Chondrocyte (in vitro differentiated cells): ENCODE measurements around the gene SEPTIN2. TPM values are rescaled to one million over a fixed set of nuclear protein-coding genes. Genes with fewer than 3 reads are reported as not detected.

Source experiments
- DNase-seq: peaks from one replicate; pipeline ENCODE4 v3.0.0; 2021; ENCODE audit warnings: mixed read lengths, low spot score
- H3K27ac Mint-ChIP-seq: one replicate; pipeline ENCODE4 v1.8.0; 2021; ENCODE audit warnings: mild to moderate bottlenecking, moderate library complexity, mixed read lengths; ENCODE audit not compliant: unreplicated experiment
- H3K27me3 Mint-ChIP-seq: 2 replicates; pipeline ENCODE4 v1.8.0; 2021; ENCODE audit warnings: low read depth, mixed read lengths
- H3K36me3 Mint-ChIP-seq: 2 replicates; pipeline ENCODE4 v1.8.0; 2021; ENCODE audit warnings: low read depth, mixed read lengths
- H3K4me1 Mint-ChIP-seq: 2 replicates; pipeline ENCODE4 v1.8.0; 2021; ENCODE audit warnings: low read depth, mild to moderate bottlenecking, mixed read lengths
- H3K4me3 Mint-ChIP-seq: one replicate; pipeline ENCODE4 v1.8.0; 2021; ENCODE audit warnings: mild to moderate bottlenecking, moderate library complexity, mixed read lengths; ENCODE audit not compliant: unreplicated experiment
- H3K9me3 Mint-ChIP-seq: 2 replicates; pipeline ENCODE4 v1.8.0; 2021; ENCODE audit warnings: low read depth, mixed read lengths
- CTCF ChIP-seq: fragments of 200-600 bp; sonication (generic); IDR thresholded peaks from 2 replicates; pipeline ENCODE4 v1.5.0; 2021; ENCODE audit warnings: antibody characterized with exemption, mild to moderate bottlenecking, moderate library complexity
- total RNA-seq: library from RNA; stranded (reverse); gene quantifications from 3 replicates; pipeline ENCODE4 v1.2.1, GENCODE V29; 2021

SEPTIN2 gene
- total RNA-seq, 1 donor from 2014 or later = 465 TPM

- Mint-ChIP-seq H3K27ac (no peak overlapping the region), H3K9me3 (no peaks in the 10 kb centered on the region), H3K36me3 (peaks cover 48% of the 10 kb centered on the region), H3K27me3 (no peaks in the 10 kb centered on the region), H3K4me3 (no peak overlapping the region), H3K4me1 (peaks cover 5% of the 10 kb centered on the region)
- DNase-seq = no peak
- TF ChIP-seq CTCF = no peak
Measured at GRCh38 chr2:241344925-241345651, 29.4 kb downstream of the SEPTIN2 start.

DNA sequence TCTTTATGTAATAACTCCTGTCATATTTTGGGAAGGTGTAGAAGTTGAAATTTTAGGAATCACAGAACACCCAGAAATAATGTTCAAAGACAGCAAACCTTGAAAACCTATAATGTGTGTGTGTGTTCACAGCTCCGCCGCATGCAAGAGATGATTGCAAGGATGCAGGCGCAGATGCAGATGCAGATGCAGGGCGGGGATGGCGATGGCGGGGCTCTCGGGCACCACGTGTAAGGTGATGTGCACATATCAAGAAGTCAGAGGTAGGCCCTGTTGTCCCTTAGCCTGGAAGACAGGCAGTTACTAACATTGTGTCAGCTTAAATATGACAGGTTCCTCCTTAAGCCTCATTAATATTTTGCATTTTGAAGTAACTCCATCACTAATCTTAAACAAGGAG is 34.2 kb downstream of the SEPTIN2 start:
- Mint-ChIP-seq H3K4me3 (no peak overlapping the region), H3K27ac (peak overlapping the region; percentile 57), H3K4me1 (peaks cover 38% of the 10 kb centered on the region), H3K36me3 (peaks cover 38% of the 10 kb centered on the region), H3K27me3 (no peaks in the 10 kb centered on the region), H3K9me3 (no peaks in the 10 kb centered on the region)
- no peak for DNase-seq
- TF ChIP-seq CTCF = no peak

DNA sequence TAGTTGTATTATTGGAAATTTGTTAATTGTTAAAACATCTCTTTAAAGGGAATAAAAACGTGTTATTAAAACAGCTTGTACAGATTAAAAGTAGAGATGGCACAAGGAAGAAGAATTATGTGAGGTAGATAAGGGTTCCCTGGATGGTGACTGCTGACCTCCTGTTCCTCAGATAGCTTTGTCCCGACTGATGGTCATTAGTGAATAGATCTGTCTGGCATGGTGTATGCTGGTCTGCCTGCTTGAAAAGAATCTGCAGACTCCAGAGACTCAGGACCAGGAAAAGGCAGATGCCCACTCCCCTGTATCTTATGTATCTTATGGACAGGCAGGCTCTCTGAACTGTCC is 34.8 kb downstream of the SEPTIN2 start:
- H3K36me3 Mint-ChIP-seq = peaks cover 37% of the 10 kb centered on the region
- H3K4me3 Mint-ChIP-seq = no peak overlapping the region
- peak overlapping the region; percentile 86 for H3K27ac Mint-ChIP-seq
- DNase-seq = no peak
- H3K27me3 Mint-ChIP-seq = no peaks in the 10 kb centered on the region
- H3K9me3 Mint-ChIP-seq = no peaks in the 10 kb centered on the region
- no peak for TF ChIP-seq CTCF
- H3K4me1 Mint-ChIP-seq = peaks cover 41% of the 10 kb centered on the region

DNA sequence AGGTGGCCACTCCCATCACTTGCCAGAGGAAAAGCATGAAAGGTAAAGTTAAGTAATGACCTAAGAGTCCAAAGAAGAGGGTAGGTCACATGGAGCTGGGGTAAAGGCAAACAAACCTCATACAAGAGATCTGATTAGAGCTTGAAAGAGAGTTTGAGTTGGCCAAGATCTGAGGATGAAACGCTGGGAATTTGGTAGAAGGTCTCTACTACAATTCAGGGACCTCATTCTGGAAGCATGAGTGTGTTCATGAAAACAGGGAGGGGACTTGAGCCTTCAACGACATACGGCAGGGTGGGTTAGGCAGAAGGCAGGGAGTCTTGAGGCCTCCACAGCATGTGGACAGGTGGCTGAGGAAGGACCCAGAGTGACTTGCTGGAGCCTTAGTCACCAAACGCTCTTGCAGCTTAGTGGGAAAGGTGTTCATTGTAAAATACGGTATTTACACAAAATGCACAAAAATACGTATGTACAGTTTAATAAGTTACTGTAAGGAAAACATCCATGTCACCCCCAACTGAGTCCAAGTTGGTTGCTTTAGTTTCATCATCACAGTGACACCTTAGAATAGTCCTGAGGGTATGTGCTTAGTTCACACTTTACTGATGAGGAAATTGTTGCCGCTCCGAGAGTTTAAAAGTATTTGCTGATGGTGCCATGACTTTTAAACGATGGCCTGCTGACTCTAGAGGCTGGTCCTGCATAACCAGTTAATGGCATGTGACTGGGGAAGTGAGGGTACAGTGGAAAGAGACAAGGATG is 35.3 kb downstream of the SEPTIN2 start:
- Mint-ChIP-seq H3K27ac (peak overlapping the region; percentile 86), H3K9me3 (no peaks in the 10 kb centered on the region), H3K27me3 (no peaks in the 10 kb centered on the region), H3K4me1 (peaks cover 41% of the 10 kb centered on the region), H3K4me3 (no peak overlapping the region), H3K36me3 (peaks cover 32% of the 10 kb centered on the region)
- DNase-seq = no peak
- TF ChIP-seq CTCF = no peak

DNA sequence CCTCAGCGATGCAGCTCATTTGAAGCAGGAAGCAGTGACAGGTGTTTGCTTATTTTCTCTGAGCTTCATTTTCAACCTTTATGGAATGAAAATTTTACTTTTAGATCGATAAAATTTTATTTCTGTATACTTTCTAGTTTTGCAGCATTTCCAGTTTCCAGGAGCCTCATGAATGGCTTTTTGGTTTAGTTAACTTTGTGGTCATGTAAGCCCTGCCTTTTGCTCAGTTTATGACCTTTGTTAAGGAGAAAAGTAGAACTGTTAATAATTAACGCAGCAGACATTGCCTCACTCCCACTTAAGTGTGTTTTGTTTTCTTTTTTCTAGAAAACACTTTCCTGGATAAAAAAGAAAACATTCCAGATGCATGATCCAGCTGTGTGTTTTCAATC is 35.9 kb downstream of the SEPTIN2 start:
- H3K27me3 Mint-ChIP-seq = no peaks in the 10 kb centered on the region
- no peak overlapping the region for H3K4me3 Mint-ChIP-seq
- peak overlapping the region; percentile 19 for H3K27ac Mint-ChIP-seq
- no peak for TF ChIP-seq CTCF
- H3K36me3 Mint-ChIP-seq = peaks cover 31% of the 10 kb centered on the region
- no peak for DNase-seq
- no peaks in the 10 kb centered on the region for H3K9me3 Mint-ChIP-seq
- peaks cover 41% of the 10 kb centered on the region for H3K4me1 Mint-ChIP-seq
